Measurements from ENCODE around the gene SSH3.

DNA sequence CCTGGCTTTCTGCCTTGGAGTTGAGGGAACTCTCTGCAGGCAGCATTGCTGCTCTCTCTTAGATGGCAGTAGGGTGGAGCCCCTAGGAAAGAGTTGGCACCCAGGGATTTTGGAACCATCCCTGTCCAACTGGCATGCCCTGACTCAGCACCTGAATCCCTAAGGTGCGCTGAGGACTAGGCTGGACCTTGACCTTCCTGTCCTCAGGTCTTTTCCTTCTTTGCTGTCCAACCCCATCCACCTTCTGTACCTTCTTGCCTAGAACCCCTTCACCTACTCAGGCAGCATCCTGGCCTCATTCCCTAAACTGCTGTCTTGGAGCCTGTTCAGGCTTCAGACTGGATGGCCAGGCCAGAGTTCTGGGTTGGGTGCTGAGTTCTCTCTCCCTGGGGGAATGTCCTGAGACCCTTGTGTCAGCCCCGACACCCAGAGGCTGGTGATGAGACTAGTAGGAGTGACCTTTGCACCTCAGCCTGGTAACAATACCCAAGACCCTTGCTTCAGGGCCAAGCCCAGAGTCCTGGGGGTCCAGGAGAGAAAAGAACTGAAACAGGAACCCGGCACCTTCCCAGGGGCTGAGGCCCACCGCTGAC, 52.6 kb downstream of the SSH3 start:
- TF ChIP-seq, protein P1, sequence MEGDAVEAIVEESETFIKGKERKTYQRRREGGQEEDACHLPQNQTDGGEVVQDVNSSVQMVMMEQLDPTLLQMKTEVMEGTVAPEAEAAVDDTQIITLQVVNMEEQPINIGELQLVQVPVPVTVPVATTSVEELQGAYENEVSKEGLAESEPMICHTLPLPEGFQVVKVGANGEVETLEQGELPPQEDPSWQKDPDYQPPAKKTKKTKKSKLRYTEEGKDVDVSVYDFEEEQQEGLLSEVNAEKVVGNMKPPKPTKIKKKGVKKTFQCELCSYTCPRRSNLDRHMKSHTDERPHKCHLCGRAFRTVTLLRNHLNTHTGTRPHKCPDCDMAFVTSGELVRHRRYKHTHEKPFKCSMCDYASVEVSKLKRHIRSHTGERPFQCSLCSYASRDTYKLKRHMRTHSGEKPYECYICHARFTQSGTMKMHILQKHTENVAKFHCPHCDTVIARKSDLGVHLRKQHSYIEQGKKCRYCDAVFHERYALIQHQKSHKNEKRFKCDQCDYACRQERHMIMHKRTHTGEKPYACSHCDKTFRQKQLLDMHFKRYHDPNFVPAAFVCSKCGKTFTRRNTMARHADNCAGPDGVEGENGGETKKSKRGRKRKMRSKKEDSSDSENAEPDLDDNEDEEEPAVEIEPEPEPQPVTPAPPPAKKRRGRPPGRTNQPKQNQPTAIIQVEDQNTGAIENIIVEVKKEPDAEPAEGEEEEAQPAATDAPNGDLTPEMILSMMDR (IDR thresholded peaks at IDR 0.05) = no peak
- TF ChIP-seq POLR2A (IDR thresholded peaks at IDR 0.05) = no peak
